ENCODE results near the gene PPP1R15B. TPM values are rescaled to one million over a fixed set of nuclear protein-coding genes. Genes with fewer than 3 reads are reported as not detected.

The PPP1R15B gene
- total RNA-seq, 1 donor from 2014 or later: 26.6 TPM

DNA sequence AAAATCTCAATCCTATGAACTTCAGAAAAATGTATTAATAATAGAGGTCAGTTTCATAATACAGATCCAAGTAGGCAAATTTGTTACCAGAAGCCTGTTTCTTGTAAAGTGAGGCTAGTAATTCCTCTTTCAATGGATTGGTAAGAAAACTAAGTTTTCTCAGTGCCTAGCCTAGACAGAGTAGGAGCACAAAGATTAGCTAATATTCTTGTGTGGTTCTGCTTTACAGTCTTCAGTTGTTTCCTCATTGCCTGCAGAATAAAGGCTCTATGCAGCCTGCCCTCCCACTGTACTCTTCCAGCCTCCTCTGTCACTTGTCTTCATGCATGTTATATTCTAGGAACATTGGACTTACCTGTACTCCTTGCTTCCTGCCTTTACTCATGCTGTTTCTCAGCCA, 2.4 kb upstream of the PPP1R15B start:
- no peak for DNase-seq (ENCODE audit: low read depth)
- TF ChIP-seq, protein P1, sequence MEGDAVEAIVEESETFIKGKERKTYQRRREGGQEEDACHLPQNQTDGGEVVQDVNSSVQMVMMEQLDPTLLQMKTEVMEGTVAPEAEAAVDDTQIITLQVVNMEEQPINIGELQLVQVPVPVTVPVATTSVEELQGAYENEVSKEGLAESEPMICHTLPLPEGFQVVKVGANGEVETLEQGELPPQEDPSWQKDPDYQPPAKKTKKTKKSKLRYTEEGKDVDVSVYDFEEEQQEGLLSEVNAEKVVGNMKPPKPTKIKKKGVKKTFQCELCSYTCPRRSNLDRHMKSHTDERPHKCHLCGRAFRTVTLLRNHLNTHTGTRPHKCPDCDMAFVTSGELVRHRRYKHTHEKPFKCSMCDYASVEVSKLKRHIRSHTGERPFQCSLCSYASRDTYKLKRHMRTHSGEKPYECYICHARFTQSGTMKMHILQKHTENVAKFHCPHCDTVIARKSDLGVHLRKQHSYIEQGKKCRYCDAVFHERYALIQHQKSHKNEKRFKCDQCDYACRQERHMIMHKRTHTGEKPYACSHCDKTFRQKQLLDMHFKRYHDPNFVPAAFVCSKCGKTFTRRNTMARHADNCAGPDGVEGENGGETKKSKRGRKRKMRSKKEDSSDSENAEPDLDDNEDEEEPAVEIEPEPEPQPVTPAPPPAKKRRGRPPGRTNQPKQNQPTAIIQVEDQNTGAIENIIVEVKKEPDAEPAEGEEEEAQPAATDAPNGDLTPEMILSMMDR (conservative IDR thresholded peaks at IDR 0.05; ENCODE audit: low read depth, low read length): no peak
- no peak overlapping the region for H3K4me3 ChIP-seq (ENCODE audit: low read depth, low read length)

DNA sequence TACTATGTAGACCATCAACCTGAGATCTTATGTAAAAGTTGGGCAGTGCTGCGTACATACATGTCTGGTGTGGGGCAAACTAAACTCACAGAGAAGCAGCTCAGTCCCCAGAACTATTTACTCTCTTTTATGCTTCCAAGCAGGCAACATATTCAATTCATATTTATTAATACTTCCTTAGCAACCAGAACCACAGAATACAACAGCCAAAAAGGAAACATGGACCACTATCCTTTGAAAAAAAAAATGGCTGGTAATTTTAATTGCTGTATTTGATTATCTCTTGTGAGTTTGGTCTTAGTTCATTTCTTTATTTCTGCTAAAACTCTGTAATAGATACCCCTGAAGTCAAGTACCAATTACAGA, 1.5 kb upstream of the PPP1R15B start:
- DNase-seq (ENCODE audit: low read depth): no peak
- TF ChIP-seq, protein P1 (conservative IDR thresholded peaks at IDR 0.05; ENCODE audit: low read depth, low read length): no peak
- no peak overlapping the region for H3K4me3 ChIP-seq (ENCODE audit: low read depth, low read length)

DNA sequence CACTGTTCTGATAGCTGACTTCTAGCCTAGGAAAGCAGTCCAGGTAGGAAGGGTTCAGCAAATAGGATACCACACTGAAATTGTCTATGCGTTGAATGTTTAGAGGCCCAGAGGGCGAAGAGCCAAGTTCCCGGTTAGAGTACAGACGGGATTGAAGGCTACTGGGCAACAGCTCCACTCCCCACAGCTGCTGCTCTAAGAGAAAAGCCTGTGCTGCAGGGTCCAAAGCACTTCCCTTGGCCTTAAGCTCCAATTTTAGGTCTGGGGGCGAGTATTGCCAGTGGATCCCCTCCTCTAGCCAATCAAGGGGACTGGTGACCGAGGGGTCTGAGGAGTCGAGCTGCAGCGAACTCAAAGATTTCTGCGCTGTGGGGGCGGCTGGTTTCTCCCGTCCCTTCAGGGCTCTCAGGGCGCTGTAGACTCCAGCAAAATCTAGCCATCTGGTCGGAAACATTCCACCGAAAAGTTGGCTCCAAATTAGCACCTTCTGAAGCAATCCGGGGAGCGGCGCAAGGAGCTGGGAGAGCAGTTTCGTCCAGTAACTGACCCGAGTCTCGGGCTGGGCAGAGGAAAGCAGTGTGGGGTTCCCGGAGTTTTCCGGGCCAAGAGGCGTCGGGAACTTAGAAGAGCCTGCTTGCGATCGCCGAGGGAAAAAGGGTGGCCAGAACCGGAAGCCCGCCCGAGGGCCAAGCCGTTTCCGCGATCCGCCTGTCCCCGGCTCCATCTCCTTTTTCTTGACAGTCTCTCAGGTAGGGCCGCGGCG, 748 bp downstream of the PPP1R15B start:
- no peak for DNase-seq (ENCODE audit: low read depth)
- peak overlapping the region; percentile 88 for H3K4me3 ChIP-seq (ENCODE audit: low read depth, low read length)
- TF ChIP-seq, protein P1 (conservative IDR thresholded peaks at IDR 0.05; ENCODE audit: low read depth, low read length): no peak

DNA sequence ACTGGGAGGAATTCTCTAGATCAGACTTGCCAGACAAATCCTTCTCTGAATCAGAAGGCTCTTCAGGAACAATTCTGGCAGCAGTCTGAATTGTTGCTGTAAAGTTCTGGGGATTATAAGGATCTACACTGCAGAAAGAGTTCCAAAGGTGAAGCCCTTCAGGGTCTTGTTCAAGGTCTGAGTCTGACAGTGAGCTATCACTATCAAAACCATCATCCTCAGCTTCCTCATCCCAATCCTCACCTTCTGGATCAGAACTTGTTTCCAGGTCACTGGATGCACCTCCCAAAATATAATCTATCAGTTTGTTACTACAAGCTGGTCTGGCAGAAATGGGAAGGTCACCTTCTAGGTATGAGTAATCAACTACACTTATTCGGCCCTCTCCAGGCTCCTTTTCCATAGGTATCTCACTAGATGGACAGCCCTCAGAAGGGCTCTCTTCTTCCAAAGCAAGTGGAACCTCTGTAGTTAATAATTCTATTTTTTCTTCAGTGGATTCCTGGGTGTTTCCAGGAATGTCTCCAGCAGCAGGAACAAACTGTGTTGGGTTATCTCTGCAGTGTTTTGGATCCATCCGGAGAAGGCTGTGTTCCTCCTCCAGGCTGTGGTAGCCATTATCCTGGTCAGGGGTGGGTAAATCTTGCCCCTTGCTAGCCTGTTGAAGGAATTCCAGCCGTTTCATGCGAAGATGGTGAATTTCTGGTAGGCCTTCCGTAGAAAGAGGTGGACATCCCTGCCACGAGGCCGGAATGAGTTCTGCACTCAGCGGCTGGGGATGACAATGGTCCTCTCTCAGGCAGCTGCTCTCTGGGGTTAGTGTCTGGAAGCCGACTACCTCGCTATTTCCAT, 1.6 kb downstream of the PPP1R15B start:
- no peak for DNase-seq (ENCODE audit: low read depth)
- H3K4me3 ChIP-seq (ENCODE audit: low read depth, low read length): peak overlapping the region; percentile 88
- TF ChIP-seq, protein P1 (conservative IDR thresholded peaks at IDR 0.05; ENCODE audit: low read depth, low read length): no peak

DNA sequence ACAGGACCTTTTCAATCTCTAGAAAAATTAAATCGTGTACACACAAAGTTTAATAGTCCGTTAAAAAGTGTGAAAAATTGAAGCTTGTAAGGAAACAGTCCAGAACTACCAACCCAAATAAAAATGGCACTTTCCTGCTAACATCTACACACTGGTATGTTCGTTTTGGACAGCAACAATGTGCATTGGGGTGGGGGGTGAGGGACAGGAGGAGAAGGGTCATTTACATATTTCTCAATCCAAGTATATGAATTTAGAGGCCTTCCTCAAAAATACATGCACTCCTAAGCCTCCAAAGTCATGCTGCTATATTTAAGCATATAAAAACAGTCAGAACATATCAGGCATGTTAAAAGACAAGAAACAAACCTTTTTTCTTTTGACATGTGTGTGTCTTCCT, 2.5 kb downstream of the PPP1R15B start:
- TF ChIP-seq, protein P1 (conservative IDR thresholded peaks at IDR 0.05; ENCODE audit: low read depth, low read length): no peak

DNA sequence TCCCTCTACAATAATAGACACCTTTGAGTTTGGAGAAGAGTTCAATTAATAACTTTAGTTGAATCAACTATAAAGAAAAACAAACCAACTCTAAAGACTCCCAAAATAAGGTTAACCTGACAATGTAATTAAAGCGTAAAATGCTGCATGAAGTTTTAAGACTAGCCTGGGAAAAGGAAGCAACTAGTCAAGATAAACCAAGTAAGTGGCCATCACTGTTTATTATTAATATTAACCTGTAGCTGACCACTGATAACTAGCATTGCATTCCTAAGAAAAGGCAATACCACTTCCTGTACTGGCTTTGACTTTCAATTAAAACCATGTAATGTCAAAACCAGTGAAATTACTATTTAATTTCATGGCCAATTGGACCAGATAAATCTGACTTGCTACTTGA, 3.0 kb downstream of the PPP1R15B start:
- peak overlapping the region; percentile 88 for H3K4me3 ChIP-seq (ENCODE audit: low read depth, low read length)

More for the DNA sequence above, 2.5 kb downstream of the PPP1R15B start:
- DNase-seq (ENCODE audit: low read depth): no peak
- H3K4me3 ChIP-seq (ENCODE audit: low read depth, low read length): peak overlapping the region; percentile 88

More for the DNA sequence above, 3.0 kb downstream of the PPP1R15B start:
- TF ChIP-seq, protein P1 (conservative IDR thresholded peaks at IDR 0.05; ENCODE audit: low read depth, low read length): no peak
- DNase-seq (ENCODE audit: low read depth): no peak

Measured in epithelial cell of proximal tubule (primary cell).